ENCODE measurements around the gene AHRR.
"Not testable (repeated sequence)": the region's sequence is repeated elsewhere in the genome, so short reads cannot be mapped to it uniquely, and the experiment has no call there.

AHRR gene
- 0 to 1.9 (median 0.53) reads per million in 18 experiments for total RNA-seq

GRCh38 chr5:321230-321725, at the start of gene AHRR:
Gene AHRR, plus strand, starts transcription at chr5:321714. Its CDS starts 22,189 bp downstream, at chr5:343903.
- DNase-seq, result peak; percentile 67 to 81

GRCh38 chr5:271828-272167, 49.7 kb upstream of the AHRR start:
- DNase-seq, result not testable (repeated sequence)

GRCh38 chr5:273091-273490, 48.4 kb upstream of the AHRR start:
- not testable (repeated sequence) for DNase-seq

- DNase-seq, result not testable (repeated sequence)
These were observed 48.0 kb upstream of the AHRR start for GRCh38 chr5:273491-273890.

GRCh38 chr5:274346-274745, 47.2 kb upstream of the AHRR start:
- DNase-seq, result not testable (repeated sequence)

- no peak for DNase-seq
These were observed 42.9 kb upstream of the AHRR start for GRCh38 chr5:278646-279045.

GRCh38 chr5:279051-279665, 42.4 kb upstream of the AHRR start:
- not testable (repeated sequence) for DNase-seq

GRCh38 chr5:285991-286557, 35.4 kb upstream of the AHRR start:
- no peak for DNase-seq

- not testable (repeated sequence) for DNase-seq
These were observed 31.3 kb upstream of the AHRR start for GRCh38 chr5:290200-290599.

GRCh38 chr5:291345-291744, 30.2 kb upstream of the AHRR start:
- DNase-seq, result not testable (repeated sequence)

GRCh38 chr5:294788-295187, 26.7 kb upstream of the AHRR start:
- DNase-seq, result not testable (repeated sequence)

- DNase-seq, result not testable (repeated sequence)
These were observed 25.3 kb upstream of the AHRR start for GRCh38 chr5:296207-296606.

GRCh38 chr5:296954-297353, 24.6 kb upstream of the AHRR start:
- peak; percentile 22 to 46 for DNase-seq

- DNase-seq, result not testable (repeated sequence)
These were observed 24.1 kb upstream of the AHRR start for GRCh38 chr5:297448-297847.

GRCh38 chr5:297991-298736, 23.4 kb upstream of the AHRR start:
- DNase-seq, result not testable (repeated sequence)

- no peak for DNase-seq
These were observed 22.8 kb upstream of the AHRR start for GRCh38 chr5:298737-299125.

GRCh38 chr5:299921-300320, 21.6 kb upstream of the AHRR start:
- not testable (repeated sequence) for DNase-seq

- DNase-seq, result not testable (repeated sequence)
These were observed 20.7 kb upstream of the AHRR start for GRCh38 chr5:300691-301435.

GRCh38 chr5:302416-302815, 19.1 kb upstream of the AHRR start:
- not testable (repeated sequence) for DNase-seq

GRCh38 chr5:302966-303365, 18.5 kb upstream of the AHRR start:
- no peak for DNase-seq

GRCh38 chr5:303741-304140, 17.8 kb upstream of the AHRR start:
- not testable (repeated sequence) for DNase-seq

GRCh38 chr5:305050-305449, 16.5 kb upstream of the AHRR start:
- DNase-seq, result no peak

- no peak for DNase-seq
These were observed 16.1 kb upstream of the AHRR start for GRCh38 chr5:305459-305858.
